Cortex of kidney (tissue), 1 donor: ENCODE data around the gene COL18A1.
"Not testable (repeated sequence)": the region's sequence is repeated elsewhere in the genome, so short reads cannot be mapped to it uniquely, and the experiment has no call there.

Source experiments
- DNase-seq: peaks from one replicate; lab custom pipeline; 2025; lab: John Stamatoyannopoulos, UW

COL18A1 gene

GRCh38 chr21:45560106-45561021 is 155.4 kb downstream of the COL18A1 start:
- no peak for DNase-seq

GRCh38 chr21:45561241-45561640 is 156.3 kb downstream of the COL18A1 start:
- not testable (repeated sequence) for DNase-seq

GRCh38 chr21:45562402-45562801 is 157.4 kb downstream of the COL18A1 start:
- no peak for DNase-seq

- DNase-seq = no peak
Measured at GRCh38 chr21:45562965-45563364, 158.0 kb downstream of the COL18A1 start.
